NCI-H1694 (cell line): ENCODE measurements around the gene GPR89B.
"Not testable (repeated sequence)": the region's sequence is repeated elsewhere in the genome, so short reads cannot be mapped to it uniquely, and the experiment has no call there.

ENCODE experiments used
- DNase-seq: peaks from one replicate; lab custom pipeline; 2025; lab: John Stamatoyannopoulos, UW

Gene GPR89B

GRCh38 chr1:147940456-147940855 is 12.2 kb downstream of the GPR89B start:
- not testable (repeated sequence) for DNase-seq

- not testable (repeated sequence) for DNase-seq
These were observed 14.3 kb downstream of the GPR89B start for GRCh38 chr1:147942563-147942962.

- not testable (repeated sequence) for DNase-seq
These were observed 21.3 kb downstream of the GPR89B start for GRCh38 chr1:147949517-147949916.

GRCh38 chr1:147958906-147959305 is 30.7 kb downstream of the GPR89B start:
- not testable (repeated sequence) for DNase-seq

- not testable (repeated sequence) for DNase-seq
These were observed 31.5 kb downstream of the GPR89B start for GRCh38 chr1:147959680-147960079.

GRCh38 chr1:147964575-147964974 is 36.4 kb downstream of the GPR89B start:
- DNase-seq: not testable (repeated sequence)

- DNase-seq: not testable (repeated sequence)
These were observed 38.4 kb downstream of the GPR89B start for GRCh38 chr1:147966657-147967056.

- DNase-seq: not testable (repeated sequence)
These were observed 50.9 kb downstream of the GPR89B start for GRCh38 chr1:147978896-147979651.

GRCh38 chr1:147985374-147985773 is 57.2 kb downstream of the GPR89B start:
- not testable (repeated sequence) for DNase-seq

GRCh38 chr1:147987893-147988292 is 59.7 kb downstream of the GPR89B start:
- not testable (repeated sequence) for DNase-seq

GRCh38 chr1:147992916-147993315 is 64.7 kb downstream of the GPR89B start:
- not testable (repeated sequence) for DNase-seq

- not testable (repeated sequence) for DNase-seq
These were observed 65.2 kb downstream of the GPR89B start for GRCh38 chr1:147993400-147993799.

- DNase-seq: not testable (repeated sequence)
These were observed 65.8 kb downstream of the GPR89B start for GRCh38 chr1:147993825-147994615.

- not testable (repeated sequence) for DNase-seq
These were observed 67.9 kb downstream of the GPR89B start for GRCh38 chr1:147996088-147996487.

GRCh38 chr1:148007724-148008123 is 79.5 kb downstream of the GPR89B start:
- not testable (repeated sequence) for DNase-seq

- no peak for DNase-seq
These were observed 82.3 kb downstream of the GPR89B start for GRCh38 chr1:148010527-148010926.

- not testable (repeated sequence) for DNase-seq
These were observed 85.2 kb downstream of the GPR89B start for GRCh38 chr1:148013177-148014144.

GRCh38 chr1:148014289-148015200 is 86.3 kb downstream of the GPR89B start:
- not testable (repeated sequence) for DNase-seq

- not testable (repeated sequence) for DNase-seq
These were observed 96.7 kb downstream of the GPR89B start for GRCh38 chr1:148024918-148025317.

GRCh38 chr1:148027004-148027403 is 98.8 kb downstream of the GPR89B start:
- DNase-seq: not testable (repeated sequence)

GRCh38 chr1:148032247-148032646 is 104.0 kb downstream of the GPR89B start:
- not testable (repeated sequence) for DNase-seq
